HEK293 (cell line): ENCODE results near the gene ARPC5L.

ENCODE experiments used
- AEBP2 ChIP-seq: fragments of 450-650 bp; formaldehyde crosslinking; IDR thresholded peaks from 2 replicates; pipeline ENCODE4 v1.5.1; 2016; ENCODE audit warnings: missing biosample characterization, missing genetic modification characterization, borderline replicate concordance
- GLI2 ChIP-seq: fragments of 450-650 bp; formaldehyde crosslinking; IDR thresholded peaks from 2 replicates; pipeline ENCODE4; 2017; ENCODE audit warnings: missing biosample characterization, missing genetic modification characterization, low read depth, borderline replicate concordance
- GLIS1 ChIP-seq: fragments of 450-650 bp; formaldehyde crosslinking; IDR thresholded peaks from 2 replicates; pipeline ENCODE4 v1.5.1; 2016; ENCODE audit warnings: missing biosample characterization, missing genetic modification characterization
- GLIS2 ChIP-seq: fragments of 450-650 bp; formaldehyde crosslinking; IDR thresholded peaks from 2 replicates; pipeline ENCODE4 v1.5.1; 2016; ENCODE audit warnings: missing biosample characterization, missing genetic modification characterization
- KLF1 ChIP-seq: fragments of 450-650 bp; formaldehyde crosslinking; IDR thresholded peaks from 2 replicates; pipeline ENCODE4 v1.5.1; 2016; ENCODE audit warnings: missing biosample characterization, missing genetic modification characterization
- KLF10 ChIP-seq: fragments of 450-650 bp; IDR thresholded peaks from 2 replicates; pipeline ENCODE4 v1.5.1; 2018; ENCODE audit warnings: missing biosample characterization, mild to moderate bottlenecking, missing genetic modification characterization
- OVOL3 ChIP-seq: fragments of 450-650 bp; formaldehyde crosslinking; IDR thresholded peaks from 2 replicates; pipeline ENCODE4 v1.5.1; 2016; ENCODE audit warnings: missing biosample characterization, missing genetic modification characterization
- PRDM1 ChIP-seq: fragments of 450-650 bp; formaldehyde crosslinking; IDR thresholded peaks from 2 replicates; pipeline ENCODE4; 2016; ENCODE audit warnings: missing biosample characterization, missing genetic modification characterization
- PRDM4 ChIP-seq: fragments of 450-650 bp; formaldehyde crosslinking; IDR thresholded peaks from 2 replicates; pipeline ENCODE4 v1.5.1; 2017; ENCODE audit warnings: missing biosample characterization, missing genetic modification characterization
- SCRT1 ChIP-seq: fragments of 450-650 bp; formaldehyde crosslinking; IDR thresholded peaks from 2 replicates; pipeline ENCODE4 v1.5.1; 2016; ENCODE audit warnings: missing biosample characterization, missing genetic modification characterization, borderline replicate concordance
- SP3 ChIP-seq: fragments of 450-650 bp; formaldehyde crosslinking; IDR thresholded peaks from 2 replicates; pipeline ENCODE4 v1.5.1; 2016; ENCODE audit warnings: missing biosample characterization, missing genetic modification characterization
- YY1 ChIP-seq: fragments of 450-650 bp; formaldehyde crosslinking; IDR thresholded peaks from 2 replicates; pipeline ENCODE4 v1.5.1; 2018; ENCODE audit warnings: missing biosample characterization, missing genetic modification characterization
- ZBTB1 ChIP-seq: fragments of 450-650 bp; formaldehyde crosslinking; IDR thresholded peaks from 2 replicates; pipeline ENCODE4 v1.5.1; 2016; ENCODE audit warnings: missing biosample characterization, missing genetic modification characterization
- ZBTB7A ChIP-seq: fragments of 450-650 bp; formaldehyde crosslinking; IDR thresholded peaks from 2 replicates; pipeline ENCODE4 v1.5.1; 2016; ENCODE audit warnings: low read depth, missing biosample characterization, missing genetic modification characterization
- ZNF138 ChIP-seq: fragments of 450-650 bp; formaldehyde crosslinking; IDR thresholded peaks from 2 replicates; pipeline ENCODE4 v1.5.1; 2016; ENCODE audit warnings: missing biosample characterization, missing genetic modification characterization, borderline replicate concordance
- ZNF16 ChIP-seq: fragments of 450-650 bp; formaldehyde crosslinking; IDR thresholded peaks from 2 replicates; pipeline ENCODE4 v1.5.1; 2016; ENCODE audit warnings: low read depth, missing biosample characterization, missing genetic modification characterization
- ZNF175 ChIP-seq: fragments of 450-650 bp; formaldehyde crosslinking; IDR thresholded peaks from 2 replicates; pipeline ENCODE4 v1.5.1; 2016; ENCODE audit warnings: missing biosample characterization, missing genetic modification characterization
- ZNF19 ChIP-seq: fragments of 450-650 bp; formaldehyde crosslinking; IDR thresholded peaks from 2 replicates; pipeline ENCODE4; 2016; ENCODE audit warnings: missing biosample characterization, missing genetic modification characterization, low read depth
- ZNF239 ChIP-seq: fragments of 450-650 bp; formaldehyde crosslinking; IDR thresholded peaks from 2 replicates; pipeline ENCODE4 v1.5.1; 2016; ENCODE audit warnings: missing biosample characterization, missing genetic modification characterization
- ZNF324 ChIP-seq: fragments of 450-650 bp; formaldehyde crosslinking; IDR thresholded peaks from 2 replicates; pipeline ENCODE4 v1.5.1; 2016; ENCODE audit warnings: missing biosample characterization, missing genetic modification characterization
- ZNF335 ChIP-seq: fragments of 450-650 bp; formaldehyde crosslinking; conservative IDR thresholded peaks from 2 replicates; pipeline ENCODE4 v1.5.1; 2016; ENCODE audit warnings: missing biosample characterization, missing genetic modification characterization
- ZNF426 ChIP-seq: fragments of 450-650 bp; formaldehyde crosslinking; IDR thresholded peaks from 2 replicates; pipeline ENCODE4 v1.5.1; 2017; ENCODE audit warnings: missing biosample characterization, missing genetic modification characterization, mild to moderate bottlenecking, inconsistent platforms, moderate library complexity
- ZNF513 ChIP-seq: fragments of 450-650 bp; IDR thresholded peaks from 2 replicates; pipeline ENCODE4 v1.5.1; 2018; ENCODE audit warnings: missing biosample characterization, missing genetic modification characterization
- ZNF514 ChIP-seq: fragments of 450-650 bp; formaldehyde crosslinking; IDR thresholded peaks from 2 replicates; pipeline ENCODE4 v1.5.1; 2016; ENCODE audit warnings: missing biosample characterization, missing genetic modification characterization
- ZNF530 ChIP-seq: fragments of 450-650 bp; formaldehyde crosslinking; IDR thresholded peaks from 2 replicates; pipeline ENCODE4 v1.5.1; 2016; ENCODE audit warnings: low read depth, missing biosample characterization, missing genetic modification characterization
- ZNF558 ChIP-seq: fragments of 450-650 bp; formaldehyde crosslinking; IDR thresholded peaks from 2 replicates; pipeline ENCODE4 v1.5.1; 2016; ENCODE audit warnings: missing biosample characterization, missing genetic modification characterization
- ZNF580 ChIP-seq: fragments of 450-650 bp; formaldehyde crosslinking; IDR thresholded peaks from 2 replicates; pipeline ENCODE4 v1.5.1; 2016; ENCODE audit warnings: missing biosample characterization, missing genetic modification characterization
- ZNF629 ChIP-seq: fragments of 450-650 bp; formaldehyde crosslinking; IDR thresholded peaks from 2 replicates; pipeline ENCODE4 v1.5.1; 2017; ENCODE audit warnings: missing biosample characterization, missing genetic modification characterization
- ZNF654 ChIP-seq: fragments of 450-650 bp; formaldehyde crosslinking; IDR thresholded peaks from 2 replicates; pipeline ENCODE4 v1.5.1; 2016; ENCODE audit warnings: low read depth, missing biosample characterization, missing genetic modification characterization
- ZNF76 ChIP-seq: fragments of 450-650 bp; formaldehyde crosslinking; IDR thresholded peaks from 2 replicates; pipeline ENCODE4; 2016; ENCODE audit warnings: low read depth, missing biosample characterization, missing genetic modification characterization, borderline replicate concordance
- ZSCAN23 ChIP-seq: fragments of 450-650 bp; formaldehyde crosslinking; IDR thresholded peaks from 2 replicates; pipeline ENCODE4 v1.5.1; 2016; ENCODE audit warnings: missing biosample characterization, missing genetic modification characterization
- ZSCAN5A ChIP-seq: fragments of 450-650 bp; formaldehyde crosslinking; IDR thresholded peaks from 2 replicates; pipeline ENCODE4 v1.5.1; 2016; ENCODE audit warnings: missing biosample characterization, missing genetic modification characterization

Gene ARPC5L

GRCh38 chr9:124861342-124862229 is at the start of gene ARPC5L, which contains the start of gene RPL35 (continued):
- TF ChIP-seq AEBP2 (tag by site-specific recombination) (no peak), ZBTB7A (tag by site-specific recombination) (no peak), ZNF335 (tag by site-specific recombination) (no peak), ZBTB1 (tag by site-specific recombination) (no peak), ZNF324 (tag by site-specific recombination) (0 out of 2 replicates have a peak, but pooled peaks have one; percentile 38), ZNF239 (tag by site-specific recombination) (0 out of 2 replicates have a peak, but pooled peaks have one; percentile 10), GLIS2 (tag by site-specific recombination) (peak; percentile 86), ZNF138 (tag by site-specific recombination) (no peak), ZSCAN23 (tag by site-specific recombination) (no peak), ZNF513 (no peak), PRDM4 (tag by site-specific recombination) (no peak), ZNF580 (tag by site-specific recombination) (0 out of 2 replicates have a peak, but pooled peaks have one; percentile 19), ZNF19 (tag by site-specific recombination) (no peak), ZNF426 (tag by site-specific recombination) (no peak), ZNF76 (tag by site-specific recombination) (peak; percentile 60; the same call in 1 of the 2 replicates), ZSCAN5A (no peak), SCRT1 (tag by site-specific recombination) (no peak), ZNF530 (tag by site-specific recombination) (no peak), ZNF16 (tag by site-specific recombination) (no peak), ZNF629 (tag by site-specific recombination) (peak; percentile 97), KLF10 (tag by site-specific recombination) (0 out of 2 replicates have a peak, but pooled peaks have one; percentile 38), GLI2 (no peak), OVOL3 (tag by site-specific recombination) (no peak), PRDM1 (tag by site-specific recombination) (no peak), YY1 (tag by site-specific recombination) (peak; percentile 73), KLF1 (tag by site-specific recombination) (peak; percentile 36; the same call in 1 of the 2 replicates), ZNF558 (tag by site-specific recombination) (no peak), GLIS1 (tag by site-specific recombination) (peak; percentile 28; the same call in 1 of the 2 replicates), ZNF654 (tag by site-specific recombination) (no peak), ZNF514 (tag by site-specific recombination) (no peak), SP3 (peak; percentile 94), ZNF175 (tag by site-specific recombination) (no peak)
